ENCODE measurements around the gene SLC9A7. TPM values are rescaled to one million over a fixed set of nuclear protein-coding genes. Genes with fewer than 3 reads are reported as not detected.

Gene SLC9A7
- polyA plus RNA-seq, 2 of the 4 experiments (the other 2 are of a cell fraction) = 9.8 to 21.1 TPM

DNA sequence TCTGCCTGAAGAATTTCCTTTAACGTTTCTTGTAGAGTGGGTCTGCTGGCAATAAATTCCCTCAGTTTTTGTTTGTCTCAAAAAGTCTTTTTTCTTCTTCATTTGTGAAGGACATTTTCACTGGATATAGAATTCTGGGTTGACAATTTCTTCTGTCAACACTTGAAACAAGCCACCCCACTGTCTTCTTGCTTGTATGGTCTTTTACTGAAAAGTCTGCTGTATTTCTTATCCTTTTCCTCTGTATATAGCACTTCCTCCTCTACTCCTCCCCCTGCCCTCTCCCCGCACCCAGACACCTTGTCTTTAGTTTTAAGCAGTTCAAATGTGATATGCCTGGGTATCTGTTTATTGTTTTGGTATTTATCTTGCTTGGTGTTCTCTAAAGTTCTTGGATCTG is 23.3 kb downstream of the SLC9A7 start:
- ChIA-PET POLR2A (no interaction called here), CTCF (no interaction called here)
- no peak overlapping the region for H3K4me2 ChIP-seq
- peaks cover 28% of the 10 kb centered on the region for H3K9me3 ChIP-seq
- H3K27ac ChIP-seq = no peak overlapping the region
- H3K4me1 ChIP-seq = 0 out of 3 replicates have a peak, but pooled peaks cover 3% of the 10 kb centered on the region
- no peak for DNase-seq (ENCODE audit: low read depth in 1 of 2, low spot score in 1 of 2)
- FAIRE-seq = no peak
- WGBS (ENCODE audit: missing lambda C conversion rate) = 87% methylated on average over 2 of the region's 2 CpGs
- TF ChIP-seq NPAS2 (CRISPR knock-in tag; IDR thresholded peaks at IDR 0.05; ENCODE audit: borderline replicate concordance) (no peak), TFCP2L1 (CRISPR knock-in tag; IDR thresholded peaks at IDR 0.05) (no peak), KDM1A (IDR thresholded peaks at IDR 0.05; ENCODE audit: low read depth) (no peak), RCOR1 (IDR thresholded peaks at IDR 0.05; ENCODE audit: low read depth, low read length) (no peak)
- TF ChIP-seq, protein P1, sequence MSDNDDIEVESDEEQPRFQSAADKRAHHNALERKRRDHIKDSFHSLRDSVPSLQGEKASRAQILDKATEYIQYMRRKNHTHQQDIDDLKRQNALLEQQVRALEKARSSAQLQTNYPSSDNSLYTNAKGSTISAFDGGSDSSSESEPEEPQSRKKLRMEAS (IDR thresholded peaks at IDR 0.05) = no peak
- ATAC-seq = no peak
- no peak overlapping the region for H3K4me3 ChIP-seq

DNA sequence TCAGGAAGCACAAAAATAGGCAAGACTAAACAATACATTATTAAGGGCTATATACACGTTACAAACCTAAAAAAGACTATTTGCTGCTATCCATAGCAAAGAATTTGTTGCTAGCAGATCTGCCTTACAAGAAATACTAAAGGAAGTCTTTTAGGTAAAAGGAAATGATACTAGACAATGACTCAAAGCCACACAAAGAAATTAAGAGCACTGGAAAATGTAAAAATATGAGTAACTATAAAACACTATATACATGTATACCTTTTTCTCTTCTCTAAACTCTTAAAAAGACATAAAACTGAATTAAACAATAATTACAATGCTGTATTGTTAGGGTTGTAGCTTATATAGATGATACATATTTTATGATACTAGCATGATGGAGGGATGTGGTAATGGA is 25.7 kb downstream of the SLC9A7 start:
- TF ChIP-seq EHMT2 (IDR thresholded peaks at IDR 0.05; ENCODE audit: low read depth) = no peak
- TF ChIP-seq, protein P2, sequence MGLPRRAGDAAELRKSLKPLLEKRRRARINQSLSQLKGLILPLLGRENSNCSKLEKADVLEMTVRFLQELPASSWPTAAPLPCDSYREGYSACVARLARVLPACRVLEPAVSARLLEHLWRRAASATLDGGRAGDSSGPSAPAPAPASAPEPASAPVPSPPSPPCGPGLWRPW (IDR thresholded peaks at IDR 0.05) = no peak
- no peak for TF ChIP-seq MYC (IDR thresholded peaks at IDR 0.05; ENCODE audit: borderline replicate concordance, low read length)
- TF ChIP-seq NR3C1 (IDR thresholded peaks at IDR 0.05) = no peak
- no peak for TF ChIP-seq EHF (CRISPR knock-in tag; IDR thresholded peaks at IDR 0.05)
- TF ChIP-seq HDAC2 (IDR thresholded peaks at IDR 0.05) = no peak
- no peak for TF ChIP-seq FOXS1 (CRISPR knock-in tag; IDR thresholded peaks at IDR 0.05)
- no peak for TF ChIP-seq RAD21 (conservative IDR thresholded peaks at IDR 0.05 in 1 of 2, IDR thresholded peaks at IDR 0.05 in 1 of 2)
- Histone ChIP-seq H3K4me2 (no peak overlapping the region), H3K4me1 (0 out of 3 replicates have a peak, but pooled peaks cover 3% of the 10 kb centered on the region), H3K9me3 (peaks cover 17% of the 10 kb centered on the region), H3K4me3 (no peak overlapping the region), H3K27ac (no peak overlapping the region)
- 85% methylated on average over 1 of the region's 1 CpG for WGBS (ENCODE audit: missing lambda C conversion rate)
- CTCF ChIA-PET = no interaction called here
- ATAC-seq = no peak
- no peak for DNase-seq (ENCODE audit: low read depth in 1 of 2, low spot score in 1 of 2)
- POLR2A ChIA-PET = no interaction called here
- FAIRE-seq = peak; percentile 65

DNA sequence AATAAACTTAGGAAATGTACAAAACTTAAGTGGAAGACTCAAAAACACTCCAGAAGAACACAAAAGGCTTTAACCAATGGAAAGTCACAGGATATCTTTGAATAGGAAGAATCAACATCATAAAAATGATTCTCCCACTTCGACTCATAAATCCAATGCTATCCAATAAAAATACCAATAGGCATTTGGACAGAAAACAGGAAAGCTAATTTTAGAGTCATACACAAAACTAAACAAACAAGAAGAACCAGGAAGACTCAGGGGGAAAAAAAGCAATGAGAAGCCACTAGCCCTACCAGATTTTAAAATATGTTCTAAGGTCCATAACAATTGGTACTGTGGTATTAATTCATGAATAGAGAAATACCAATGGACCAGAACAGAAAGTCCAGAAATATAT is 28.2 kb downstream of the SLC9A7 start:
- Histone ChIP-seq H3K4me3 (no peak overlapping the region), H3K4me2 (no peak overlapping the region), H3K4me1 (0 out of 3 replicates have a peak, but pooled peaks cover 3% of the 10 kb centered on the region), H3K27ac (no peak overlapping the region), H3K9me3 (peaks cover 4% of the 10 kb centered on the region)
- FAIRE-seq (no peak), DNase-seq (ENCODE audit: low read depth in 1 of 2, low spot score in 1 of 2) (no peak), ATAC-seq (no peak)
- CTCF ChIA-PET = no interaction called here
- POLR2A ChIA-PET = no interaction called here
- TF ChIP-seq PHF8 (IDR thresholded peaks at IDR 0.05; ENCODE audit: borderline replicate concordance, low read depth) = no peak
- no peak for TF ChIP-seq KDM1A (IDR thresholded peaks at IDR 0.05; ENCODE audit: low read depth)
- TF ChIP-seq ZSCAN20 (CRISPR knock-in tag; IDR thresholded peaks at IDR 0.05) = no peak
- no peak for TF ChIP-seq JUN (IDR thresholded peaks at IDR 0.05)
- no peak for TF ChIP-seq FOSB (CRISPR knock-in tag; IDR thresholded peaks at IDR 0.05)
- no peak for TF ChIP-seq CEBPB (IDR thresholded peaks at IDR 0.05)
- TF ChIP-seq MYC (IDR thresholded peaks at IDR 0.05; ENCODE audit: borderline replicate concordance, low read length) = no peak
- TF ChIP-seq, protein P3, sequence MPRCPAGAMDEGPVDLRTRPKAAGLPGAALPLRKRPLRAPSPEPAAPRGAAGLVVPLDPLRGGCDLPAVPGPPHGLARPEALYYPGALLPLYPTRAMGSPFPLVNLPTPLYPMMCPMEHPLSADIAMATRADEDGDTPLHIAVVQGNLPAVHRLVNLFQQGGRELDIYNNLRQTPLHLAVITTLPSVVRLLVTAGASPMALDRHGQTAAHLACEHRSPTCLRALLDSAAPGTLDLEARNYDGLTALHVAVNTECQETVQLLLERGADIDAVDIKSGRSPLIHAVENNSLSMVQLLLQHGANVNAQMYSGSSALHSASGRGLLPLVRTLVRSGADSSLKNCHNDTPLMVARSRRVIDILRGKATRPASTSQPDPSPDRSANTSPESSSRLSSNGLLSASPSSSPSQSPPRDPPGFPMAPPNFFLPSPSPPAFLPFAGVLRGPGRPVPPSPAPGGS (IDR thresholded peaks at IDR 0.05) = no peak
- no peak for TF ChIP-seq EHMT2 (IDR thresholded peaks at IDR 0.05; ENCODE audit: low read depth)
- TF ChIP-seq POLR2AphosphoS2 (conservative IDR thresholded peaks at IDR 0.05; ENCODE audit: low read length) = no peak
- 35% methylated on average over 1 of the region's 1 CpG for WGBS (ENCODE audit: missing lambda C conversion rate)

DNA sequence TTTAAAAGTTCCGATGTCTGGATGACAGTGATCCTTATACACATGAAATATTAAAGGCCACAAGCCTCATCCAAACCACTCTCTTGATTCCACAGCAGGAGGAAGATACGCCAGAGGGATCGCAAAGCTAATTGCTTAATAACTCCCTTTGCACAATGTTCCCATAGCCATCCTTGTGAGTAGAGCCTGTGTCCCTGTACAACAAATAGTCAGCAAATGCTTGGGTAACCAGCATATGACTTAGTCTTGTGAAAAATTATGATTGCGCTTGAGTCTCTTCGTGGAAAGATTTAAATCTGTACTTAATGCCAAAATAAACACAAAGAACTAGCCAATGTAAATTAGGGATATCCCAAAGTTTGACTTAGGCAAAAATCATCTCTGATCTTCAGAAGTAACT is 31.5 kb downstream of the SLC9A7 start:
- DNase-seq (ENCODE audit: low read depth in 1 of 2, low spot score in 1 of 2) = no peak
- TF ChIP-seq, protein P4, sequence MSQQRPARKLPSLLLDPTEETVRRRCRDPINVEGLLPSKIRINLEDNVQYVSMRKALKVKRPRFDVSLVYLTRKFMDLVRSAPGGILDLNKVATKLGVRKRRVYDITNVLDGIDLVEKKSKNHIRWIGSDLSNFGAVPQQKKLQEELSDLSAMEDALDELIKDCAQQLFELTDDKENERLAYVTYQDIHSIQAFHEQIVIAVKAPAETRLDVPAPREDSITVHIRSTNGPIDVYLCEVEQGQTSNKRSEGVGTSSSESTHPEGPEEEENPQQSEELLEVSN (IDR thresholded peaks at IDR 0.05; ENCODE audit: borderline replicate concordance, low read depth) = no peak
- TF ChIP-seq POLR2AphosphoS2 (conservative IDR thresholded peaks at IDR 0.05; ENCODE audit: low read length) (no peak), RNF2 (IDR thresholded peaks at IDR 0.05; ENCODE audit: borderline replicate concordance, low read depth) (no peak), SMC3 (IDR thresholded peaks at IDR 0.05) (no peak), FOSB (CRISPR knock-in tag; IDR thresholded peaks at IDR 0.05) (no peak), BHLHE40 (IDR thresholded peaks at IDR 0.05; ENCODE audit: low read depth, low read length) (no peak), FOXS1 (CRISPR knock-in tag; IDR thresholded peaks at IDR 0.05) (no peak), TFCP2L1 (CRISPR knock-in tag; IDR thresholded peaks at IDR 0.05) (no peak), RCOR1 (IDR thresholded peaks at IDR 0.05; ENCODE audit: low read depth, low read length) (no peak), ZNF302 (CRISPR knock-in tag; IDR thresholded peaks at IDR 0.05) (no peak), GATA3 (IDR thresholded peaks at IDR 0.05; ENCODE audit: borderline replicate concordance) (no peak), RARB (CRISPR knock-in tag; IDR thresholded peaks at IDR 0.05) (no peak)
- TF ChIP-seq, protein P1 (IDR thresholded peaks at IDR 0.05) = no peak
- TF ChIP-seq, protein P5, sequence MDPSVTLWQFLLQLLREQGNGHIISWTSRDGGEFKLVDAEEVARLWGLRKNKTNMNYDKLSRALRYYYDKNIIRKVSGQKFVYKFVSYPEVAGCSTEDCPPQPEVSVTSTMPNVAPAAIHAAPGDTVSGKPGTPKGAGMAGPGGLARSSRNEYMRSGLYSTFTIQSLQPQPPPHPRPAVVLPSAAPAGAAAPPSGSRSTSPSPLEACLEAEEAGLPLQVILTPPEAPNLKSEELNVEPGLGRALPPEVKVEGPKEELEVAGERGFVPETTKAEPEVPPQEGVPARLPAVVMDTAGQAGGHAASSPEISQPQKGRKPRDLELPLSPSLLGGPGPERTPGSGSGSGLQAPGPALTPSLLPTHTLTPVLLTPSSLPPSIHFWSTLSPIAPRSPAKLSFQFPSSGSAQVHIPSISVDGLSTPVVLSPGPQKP (IDR thresholded peaks at IDR 0.05; ENCODE audit: low read depth, low read length) = no peak
- ATAC-seq = no peak
- WGBS (ENCODE audit: missing lambda C conversion rate) = 88% methylated on average over 5 of the region's 5 CpGs
- ChIA-PET POLR2A (no interaction called here), CTCF (interaction anchor here (1.2 kb wide), 1 partner anchor 173 kb away, joined by 3 read pairs; no protein-coding TSS in a partner anchor)
- H3K4me1 ChIP-seq = peaks cover 9% of the 10 kb centered on the region; the same call in 2 of the 3 replicates
- no peak overlapping the region for H3K27ac ChIP-seq
- no peak overlapping the region for H3K4me3 ChIP-seq
- no peak overlapping the region for H3K4me2 ChIP-seq
- H3K9me3 ChIP-seq = no peaks in the 10 kb centered on the region
- no peak for FAIRE-seq
